Measurements from ENCODE around the gene TTC16.

Gene TTC16

DNA sequence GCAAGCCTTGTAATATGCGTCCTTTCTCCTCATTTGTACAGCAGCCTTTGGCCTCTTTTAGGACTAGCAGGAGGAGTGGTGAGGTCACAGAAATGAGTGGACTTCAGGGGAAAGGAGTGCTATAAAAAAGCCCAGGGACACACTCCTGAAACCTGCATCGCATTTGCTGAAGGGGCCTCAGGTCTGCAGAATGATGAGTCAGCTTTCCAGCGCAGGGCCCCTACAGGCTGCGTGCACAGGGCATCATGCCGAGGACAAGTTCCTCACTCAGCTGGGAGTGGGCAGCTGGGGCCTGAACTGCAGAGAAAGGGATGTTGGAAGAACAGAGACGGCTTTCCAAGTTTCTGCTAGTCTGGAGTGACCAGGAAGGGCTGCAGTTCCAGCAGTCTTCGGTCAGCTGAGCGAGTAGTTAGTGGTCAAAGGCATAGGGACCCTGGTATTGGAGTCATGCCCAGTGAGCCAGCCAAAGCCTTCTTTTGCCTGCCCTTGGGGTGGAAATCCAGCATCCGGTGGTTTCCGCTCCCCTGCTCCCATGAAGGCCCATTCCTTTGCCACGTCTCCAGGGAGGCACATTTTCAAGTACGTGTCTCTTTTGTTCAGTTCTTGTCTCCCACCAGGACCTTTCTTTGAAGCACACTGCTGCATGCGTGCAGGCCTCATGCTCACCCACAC is 26.4 kb upstream of the TTC16 start:
- DNase-seq (ENCODE audit: low read depth), result no peak
- TF ChIP-seq, protein P1, sequence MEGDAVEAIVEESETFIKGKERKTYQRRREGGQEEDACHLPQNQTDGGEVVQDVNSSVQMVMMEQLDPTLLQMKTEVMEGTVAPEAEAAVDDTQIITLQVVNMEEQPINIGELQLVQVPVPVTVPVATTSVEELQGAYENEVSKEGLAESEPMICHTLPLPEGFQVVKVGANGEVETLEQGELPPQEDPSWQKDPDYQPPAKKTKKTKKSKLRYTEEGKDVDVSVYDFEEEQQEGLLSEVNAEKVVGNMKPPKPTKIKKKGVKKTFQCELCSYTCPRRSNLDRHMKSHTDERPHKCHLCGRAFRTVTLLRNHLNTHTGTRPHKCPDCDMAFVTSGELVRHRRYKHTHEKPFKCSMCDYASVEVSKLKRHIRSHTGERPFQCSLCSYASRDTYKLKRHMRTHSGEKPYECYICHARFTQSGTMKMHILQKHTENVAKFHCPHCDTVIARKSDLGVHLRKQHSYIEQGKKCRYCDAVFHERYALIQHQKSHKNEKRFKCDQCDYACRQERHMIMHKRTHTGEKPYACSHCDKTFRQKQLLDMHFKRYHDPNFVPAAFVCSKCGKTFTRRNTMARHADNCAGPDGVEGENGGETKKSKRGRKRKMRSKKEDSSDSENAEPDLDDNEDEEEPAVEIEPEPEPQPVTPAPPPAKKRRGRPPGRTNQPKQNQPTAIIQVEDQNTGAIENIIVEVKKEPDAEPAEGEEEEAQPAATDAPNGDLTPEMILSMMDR (conservative IDR thresholded peaks at IDR 0.05; ENCODE audit: low read length), result no peak
- H3K4me3 ChIP-seq (ENCODE audit: low read length), result no peak overlapping the region

DNA sequence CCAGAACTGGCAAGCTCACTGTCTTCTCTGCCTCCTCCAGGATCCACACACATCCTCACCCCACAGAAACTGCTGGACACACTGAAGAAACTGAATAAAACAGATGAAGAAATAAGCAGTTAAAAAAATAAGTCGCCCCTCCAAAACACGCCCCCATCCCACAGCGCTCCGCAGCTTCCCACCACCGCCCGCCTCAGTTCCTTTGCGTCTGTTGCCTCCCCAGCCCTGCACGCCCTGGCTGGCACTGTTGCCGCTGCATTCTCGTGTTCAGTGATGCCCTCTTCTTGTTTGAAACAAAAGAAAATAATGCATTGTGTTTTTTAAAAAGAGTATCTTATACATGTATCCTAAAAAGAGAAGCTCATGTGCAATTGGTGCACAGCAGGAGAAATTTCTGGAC is 25.1 kb upstream of the TTC16 start:
- TF ChIP-seq, protein P1 (conservative IDR thresholded peaks at IDR 0.05; ENCODE audit: low read length), result no peak

DNA sequence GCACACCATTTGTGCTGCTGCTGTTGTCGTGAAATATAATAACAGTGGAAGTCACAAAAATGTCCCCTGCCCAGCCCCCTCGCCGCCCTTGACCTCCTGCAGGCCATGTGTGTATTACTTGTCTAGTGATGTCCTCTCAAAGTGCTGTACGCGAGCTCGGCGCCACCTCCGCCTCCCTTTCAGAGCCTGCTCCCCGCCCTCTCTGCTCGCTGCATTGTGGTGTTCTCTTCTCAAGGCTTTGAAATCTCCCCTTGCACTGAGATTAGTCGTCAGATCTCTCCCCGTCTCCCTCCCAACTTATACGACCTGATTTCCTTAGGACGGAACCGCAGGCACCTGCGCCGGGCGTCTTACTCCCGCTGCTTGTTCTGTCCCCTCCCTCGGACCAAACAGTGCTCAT is 23.8 kb upstream of the TTC16 start:
- no peak for DNase-seq (ENCODE audit: low read depth)
- H3K4me3 ChIP-seq (ENCODE audit: low read length), result no peak overlapping the region
- TF ChIP-seq, protein P1 (conservative IDR thresholded peaks at IDR 0.05; ENCODE audit: low read length), result no peak

More for the DNA sequence above, 25.1 kb upstream of the TTC16 start:
- no peak for DNase-seq (ENCODE audit: low read depth)
- H3K4me3 ChIP-seq (ENCODE audit: low read length), result no peak overlapping the region

DNA sequence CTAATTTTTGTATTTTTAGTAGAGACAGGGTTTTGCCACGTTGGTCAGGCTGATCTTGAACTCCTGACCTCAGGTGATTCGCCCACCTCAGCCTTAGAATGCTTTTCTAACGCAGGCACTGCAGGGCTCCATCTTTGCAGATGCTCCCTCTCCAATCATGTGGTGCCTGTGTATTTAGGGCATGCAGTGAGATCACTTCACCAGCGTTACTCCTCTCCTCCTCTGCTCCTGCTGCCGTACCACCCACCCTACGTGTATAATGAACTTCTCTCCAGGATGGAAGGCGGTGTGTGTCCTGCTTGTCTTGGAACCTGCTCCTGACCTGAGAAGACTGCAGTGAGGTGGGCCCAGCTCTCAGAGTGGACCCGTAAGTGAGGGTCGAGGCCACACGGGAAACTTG is 22.7 kb upstream of the TTC16 start:
- H3K4me3 ChIP-seq (ENCODE audit: low read length), result no peak overlapping the region
- no peak for DNase-seq (ENCODE audit: low read depth)
- TF ChIP-seq, protein P1 (conservative IDR thresholded peaks at IDR 0.05; ENCODE audit: low read length), result no peak

DNA sequence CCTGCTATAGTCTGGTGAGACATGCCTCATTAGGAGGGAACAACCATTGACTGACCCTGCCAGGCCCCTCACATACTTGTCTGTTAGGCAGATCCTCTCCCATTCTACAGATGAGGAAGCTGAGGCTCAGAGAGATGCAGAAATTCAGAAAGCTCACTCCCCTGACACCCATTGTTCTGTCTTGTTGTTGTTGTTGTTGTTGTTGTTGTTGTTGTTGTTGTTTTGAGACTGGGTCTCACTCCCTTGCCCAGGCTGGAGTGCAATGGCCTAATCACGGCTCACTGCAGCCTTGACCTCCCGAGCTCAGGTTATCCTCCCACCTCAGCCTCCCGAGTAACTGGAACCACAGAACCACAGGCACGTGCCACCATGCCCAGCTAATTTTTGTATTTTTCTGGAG is 22.2 kb upstream of the TTC16 start:
- no peak overlapping the region for H3K4me3 ChIP-seq (ENCODE audit: low read length)
- TF ChIP-seq, protein P1 (conservative IDR thresholded peaks at IDR 0.05; ENCODE audit: low read length), result no peak
- DNase-seq (ENCODE audit: low read depth), result no peak

DNA sequence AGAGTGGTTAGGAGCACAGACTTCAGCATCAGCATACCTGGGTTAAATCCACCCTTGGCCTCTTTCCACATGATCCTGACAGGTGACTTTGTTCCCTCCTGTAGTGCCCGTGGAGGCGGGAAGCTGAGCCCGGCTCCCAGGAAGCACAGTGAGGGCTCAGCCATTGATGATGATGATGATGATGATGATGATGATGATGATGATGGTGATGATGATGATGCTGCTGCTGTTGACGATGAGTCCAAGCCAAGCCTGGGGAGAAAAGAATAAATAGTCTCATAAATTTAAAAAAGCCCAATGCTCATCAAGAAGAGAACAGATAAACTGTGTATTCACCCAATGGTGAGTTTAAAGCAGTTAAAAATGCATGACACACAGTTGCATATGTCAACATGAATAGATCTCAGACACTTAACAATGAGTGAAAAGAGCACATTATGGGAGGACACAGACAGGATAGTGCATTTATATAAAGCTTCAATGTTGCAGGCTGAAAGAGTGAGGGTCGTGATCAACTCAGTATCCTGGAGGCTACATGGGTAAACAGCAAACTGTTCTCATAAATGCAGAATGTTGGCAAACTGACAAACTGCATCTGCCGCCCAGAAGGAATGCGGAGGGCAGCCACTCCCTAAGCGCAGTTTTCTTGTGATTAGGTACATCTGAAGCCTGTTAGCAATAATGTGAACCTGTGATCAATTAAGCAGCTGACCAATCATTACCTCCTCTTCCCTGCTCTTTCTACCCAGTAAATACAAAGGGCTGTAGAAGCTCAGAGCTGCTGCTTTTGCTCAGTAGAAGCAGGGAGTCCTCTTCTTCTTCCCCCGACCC is 20.8 kb upstream of the TTC16 start:
- DNase-seq (ENCODE audit: low read depth), result peak; percentile 80
- TF ChIP-seq, protein P1 (conservative IDR thresholded peaks at IDR 0.05; ENCODE audit: low read length), result no peak
- no peak overlapping the region for H3K4me3 ChIP-seq (ENCODE audit: low read length)

DNA sequence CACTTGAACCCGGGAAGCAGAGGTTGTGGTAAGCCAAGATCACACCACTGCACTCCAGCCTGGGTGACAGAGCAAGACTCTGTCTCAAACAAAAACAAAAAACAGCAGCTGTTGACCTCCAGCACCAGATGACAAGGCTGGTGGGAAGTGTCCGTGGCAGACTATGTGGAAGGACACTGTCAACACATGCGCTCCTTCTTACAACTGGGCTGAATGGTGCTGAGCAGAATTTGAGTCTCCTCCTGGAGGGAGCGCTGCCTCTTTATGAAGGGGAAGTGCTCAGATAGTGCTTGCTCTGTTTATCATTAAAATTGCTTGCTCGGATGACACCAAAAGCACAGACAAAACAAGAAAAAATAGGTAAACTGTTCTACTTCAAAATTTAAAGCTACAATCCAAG is 18.3 kb upstream of the TTC16 start:
- H3K4me3 ChIP-seq (ENCODE audit: low read length), result no peak overlapping the region
- TF ChIP-seq, protein P1 (conservative IDR thresholded peaks at IDR 0.05; ENCODE audit: low read length), result no peak

More for the DNA sequence above, 18.3 kb upstream of the TTC16 start:
- DNase-seq (ENCODE audit: low read depth), result no peak

Data from AG10803 (cell line).